Colonic mucosa (tissue), 4 donors: ENCODE results near the gene SOX8. TPM values are rescaled to one million over a fixed set of nuclear protein-coding genes. Genes with fewer than 3 reads are reported as not detected.
"Not testable (repeated sequence)": the region's sequence is repeated elsewhere in the genome, so short reads cannot be mapped to it uniquely, and the experiment has no call there.

Source experiments
- DNase-seq: peaks from one replicate; pipeline ENCODE4 v3.0.0-alpha.2; 2020
- H3K27ac ChIP-seq: fragments of 200-600 bp; one replicate; pipeline ENCODE4 v1.8.0; 2021
- H3K27me3 ChIP-seq: fragments of 200-600 bp; one replicate; pipeline ENCODE4 v1.8.0; 2021
- H3K36me3 ChIP-seq: fragments of 200-600 bp; one replicate; pipeline ENCODE4 v1.8.0; 2021
- H3K4me1 ChIP-seq: fragments of 200-600 bp; one replicate; pipeline ENCODE4 v1.8.0; 2021; ENCODE audit warnings: mild to moderate bottlenecking
- H3K4me3 ChIP-seq: fragments of 200-600 bp; one replicate; pipeline ENCODE4 v1.8.0; 2021
- H3K9ac ChIP-seq, 2 donors: one replicate each; pipeline ENCODE4 v1.7.0; 2013; ENCODE audit warnings: control low read depth in 2 of 2, low read depth in 2 of 2, low read length in 2 of 2
- H3K9me3 ChIP-seq: fragments of 200-600 bp; one replicate; pipeline ENCODE4 v1.8.0; 2021
- CTCF ChIP-seq: fragments of 200-600 bp; IDR thresholded peaks from one replicate; pipeline ENCODE4 v1.8.0; 2022; ENCODE audit warnings: antibody characterized with exemption, mild to moderate bottlenecking
- intact Hi-C: fragments of 100-400 bp; cut with DNase I; formaldehyde crosslinking; loops from one replicate; pipeline ENCODE4 v1.14.1; 2022
- total RNA-seq, 2 donors: library from RNA; stranded (reverse); fragmentation: NEBNext Ultra II Directional in 1 of 2; extraction: Animal tissue kit (Norgen Biotek cat#: 25700) in 1 of 2; gene quantifications; one replicate each; pipeline ENCODE4 v1.2.1, GENCODE V29; 2021
- donor health status: healthy.
- donor health status: DM: no; HTN: no; CAD: no.
- donor health status: DM: no; HTN: no; CAD: no.

The SOX8 gene
- total RNA-seq, 2 donors from 2014 or later, result 0.20 to 0.61 TPM

- TF ChIP-seq CTCF, result no peak
- Histone ChIP-seq H3K9me3 (no peaks in the 10 kb centered on the region), H3K27ac (no peak overlapping the region), H3K4me1 (no peaks in the 10 kb centered on the region), H3K9ac (no peak overlapping the region), H3K4me3 (no peak overlapping the region), H3K36me3 (no peaks in the 10 kb centered on the region), H3K27me3 (no peaks in the 10 kb centered on the region)
- intact Hi-C loops, result no loop called here
- DNase-seq, result no peak
Observed at GRCh38 chr16:1022466-1022865, 40.9 kb downstream of the SOX8 start.

GRCh38 chr16:1024138-1024537 lies 42.6 kb downstream of the SOX8 start:
- no peak for DNase-seq
- TF ChIP-seq CTCF, result no peak
- Histone ChIP-seq H3K4me3 (no peak overlapping the region), H3K9me3 (no peaks in the 10 kb centered on the region), H3K9ac (no peak overlapping the region), H3K36me3 (no peaks in the 10 kb centered on the region), H3K27me3 (no peaks in the 10 kb centered on the region), H3K27ac (no peak overlapping the region), H3K4me1 (no peaks in the 10 kb centered on the region)
- intact Hi-C loops, result no loop called here

- not testable (repeated sequence) for H3K27me3 ChIP-seq, H3K36me3 ChIP-seq
Observed at GRCh38 chr16:1025183-1025809, 43.7 kb downstream of the SOX8 start.

GRCh38 chr16:1026057-1026783 lies 44.6 kb downstream of the SOX8 start:
- H3K27ac ChIP-seq, result no peak overlapping the region
- no peak for DNase-seq
- no peaks in the 10 kb centered on the region for H3K4me1 ChIP-seq
- no peaks in the 10 kb centered on the region for H3K27me3 ChIP-seq
- H3K9me3 ChIP-seq, result no peaks in the 10 kb centered on the region
- H3K9ac ChIP-seq, result no peak overlapping the region
- no peaks in the 10 kb centered on the region for H3K36me3 ChIP-seq
- no peak for TF ChIP-seq CTCF
- intact Hi-C loops, result no loop called here
- no peak overlapping the region for H3K4me3 ChIP-seq

More at GRCh38 chr16:1025183-1025809, 43.7 kb downstream of the SOX8 start:
- DNase-seq, intact Hi-C loops, H3K4me1 ChIP-seq, H3K9me3 ChIP-seq, H3K4me3 ChIP-seq, H3K27ac ChIP-seq: not testable (repeated sequence)
- peak overlapping the region in 1 of 2 donors; percentile 16 for H3K9ac ChIP-seq

GRCh38 chr16:1026784-1027500 lies 45.4 kb downstream of the SOX8 start:
- intact Hi-C loops, result no loop called here
- no peaks in the 10 kb centered on the region for H3K9me3 ChIP-seq
- H3K27me3 ChIP-seq, result no peaks in the 10 kb centered on the region

More at GRCh38 chr16:1026784-1027500, 45.4 kb downstream of the SOX8 start:
- Histone ChIP-seq H3K9ac (no peak overlapping the region), H3K4me3 (no peak overlapping the region), H3K27ac (no peak overlapping the region), H3K4me1 (no peaks in the 10 kb centered on the region), H3K36me3 (no peaks in the 10 kb centered on the region)
- TF ChIP-seq CTCF, result no peak
- DNase-seq, result no peak
